Adrenal gland (tissue), 12 donors: ENCODE results near the gene GUCY2F. TPM values are rescaled to one million over a fixed set of nuclear protein-coding genes. Genes with fewer than 3 reads are reported as not detected.

ENCODE experiments used
- DNase-seq, 7 donors: peaks; one replicate each; pipeline ENCODE4 v3.0.0-alpha.2; 2019 to 2020
- H3K27ac ChIP-seq, 5 donors: fragments of 200-600 bp; sonication (generic) in 4 of 5; 1 replicate in 3 of 5; 2 replicates in 2 of 5; pipeline versions ENCODE4 v1.5.1 to v1.8.0; 2016 to 2020; ENCODE audit warnings: mild to moderate bottlenecking in 1 of 5
- H3K27me3 ChIP-seq: fragments of 200-600 bp; 2 replicates; pipeline ENCODE4 v1.8.0; 2021
- H3K36me3 ChIP-seq, 2 donors: fragments of 200-600 bp; replicated peaks in 1 of 2; 1 replicate in 1 of 2; 2 replicates in 1 of 2; pipeline versions ENCODE4 v1.5.1 to v1.8.0; 2018 to 2022
- H3K4me1 ChIP-seq, 2 donors: fragments of 200-600 bp; replicated peaks in 1 of 2; 1 replicate in 1 of 2; 2 replicates in 1 of 2; pipeline versions ENCODE4 v1.5.1 to v1.8.0; 2018 to 2021
- H3K4me3 ChIP-seq, 4 donors: fragments of 200-600 bp; sonication (generic) in 3 of 4; one replicate each; pipeline ENCODE4 v1.5.1; 2016 to 2018
- H3K9me3 ChIP-seq, 3 donors: fragments of 200-600 bp; sonication (generic) in 1 of 3; replicated peaks in 1 of 3; 1 replicate in 2 of 3; 2 replicates in 1 of 3; pipeline versions ENCODE4 v1.5.1 to v1.8.0; 2016 to 2021
- CTCF ChIP-seq, 6 experiments: fragments of 450-650 bp in 4 of 6; fragments of 200-600 bp in 2 of 6; sonication (generic) in 1 of 6; IDR thresholded peaks; 1 replicate in 5 of 6; 2 replicates in 1 of 6; pipeline versions ENCODE4 v1.5.1 to v1.8.0; 2016 to 2021; ENCODE audit warnings: antibody characterized with exemption in 6 of 6, mild to moderate bottlenecking in 2 of 6, moderate library complexity in 1 of 6
- POLR2A ChIP-seq, 2 donors: fragments of 450-650 bp; IDR thresholded peaks; one replicate each; pipeline ENCODE4 v1.6.1; 2017; ENCODE audit warnings: antibody characterized with exemption in 2 of 2, mild to moderate bottlenecking in 2 of 2, moderate library complexity in 1 of 2
- WGBS, 4 donors: extraction: QIAGEN DNeasy Blood & Tissue Kit in 2 of 4; methylation state at CpG; one replicate each; pipeline versions ENCODE4 v1.1.5 to v1.1.7; 2013 to 2017; 5-methylcytosine and 5-hydroxymethylcytosine counted together
- intact Hi-C, 2 donors: fragments of 100-400 bp; cut with DNase I; formaldehyde crosslinking; loops; one replicate each; pipeline versions ENCODE4 v1.14.1 to v1.15.0; 2022 to 2023
- polyA plus RNA-seq, 3 donors: library from polyadenylated mRNA; stranded (reverse); fragments of 200-250 nt in 2 of 3; fragments of 350-450 nt in 1 of 3; fragmentation: Illumina TruSeq in 1 of 3; extraction: RNeasy Lipid Tissue Mini Kit (QIAGEN cat#74804) in 1 of 3; gene quantifications; one replicate each; pipeline ENCODE4 v1.2.3, GENCODE V29; 2013 to 2014
- total RNA-seq, 9 donors: library from RNA; depleted of rRNA in 4 of 9; stranded (reverse); fragments of >200 nt in 4 of 9; fragments of 120-200 nt in 1 of 9; fragmentation: NEBNext Ultra II Directional in 1 of 9; extraction: Animal tissue kit (Norgen Biotek cat#: 25700) in 1 of 9; gene quantifications; one replicate each; pipeline versions ENCODE4 v1.1.0 to v1.2.4, GENCODE V29; 2013 to 2023
- donor health status: healthy with polysubstance abuse.
- donor health status: Bipolar disorder and iron deficiency.
- donor health status: DM: yes; HTN: yes; CAD: no.
- donor health status: DM: no; HTN: no; CAD: no.
- donor health status: DM: no; HTN: no; CAD: no.
- donor health status: DM: yes; HTN: yes; CAD: no.

Gene GUCY2F
- total and polyA plus RNA-seq, 12 donors = 0.06 TPM; not detected in 11

- no peak overlapping the region for H3K4me3 ChIP-seq
- intact Hi-C loops = no loop called here
- no peaks in the 10 kb centered on the region for H3K9me3 ChIP-seq
- TF ChIP-seq POLR2A (IDR thresholded peaks at IDR 0.05) = no peak
- TF ChIP-seq CTCF (IDR thresholded peaks at IDR 0.05) = no peak
- WGBS, 4 donors = 10 to 27% (median 21%) methylated on average over 3 of the region's 3 CpGs
- DNase-seq = no peak
- H3K27ac ChIP-seq = no peak overlapping the region
- H3K27me3 ChIP-seq = peaks cover 8% of the 10 kb centered on the region
- no peaks in the 10 kb centered on the region for H3K4me1 ChIP-seq
- H3K36me3 ChIP-seq = no peaks in the 10 kb centered on the region
Measured at GRCh38 chrX:109344678-109345077, 137.2 kb downstream of the GUCY2F start.

- Histone ChIP-seq H3K4me3 (no peak overlapping the region), H3K27ac (no peak overlapping the region), H3K9me3 (no peaks in the 10 kb centered on the region), H3K4me1 (no peaks in the 10 kb centered on the region), H3K27me3 (peaks cover 8% of the 10 kb centered on the region), H3K36me3 (no peaks in the 10 kb centered on the region)
- intact Hi-C loops = no loop called here
- WGBS, 4 donors = 32 to 74% (median 56%) methylated on average over 1 of the region's 1 CpG
- no peak for DNase-seq
- TF ChIP-seq CTCF (IDR thresholded peaks at IDR 0.05) (no peak), POLR2A (IDR thresholded peaks at IDR 0.05) (no peak)
Measured at GRCh38 chrX:109344101-109344500, 137.8 kb downstream of the GUCY2F start.

- H3K27ac ChIP-seq = no peak overlapping the region
Measured at GRCh38 chrX:109343671-109344070, 138.2 kb downstream of the GUCY2F start.

GRCh38 chrX:109336141-109336540, 145.7 kb downstream of the GUCY2F start:
- no peaks in the 10 kb centered on the region for H3K36me3 ChIP-seq
- H3K9me3 ChIP-seq = peaks cover 0 to 10% (median 0%) of the 10 kb centered on the region in 3 donors
- intact Hi-C loops = no loop called here
- DNase-seq = no peak
- H3K27ac ChIP-seq = no peak overlapping the region
- no peaks in the 10 kb centered on the region for H3K4me1 ChIP-seq
- WGBS, 4 donors = 58 to 74% (median 66%) methylated on average over 1 of the region's 1 CpG
- TF ChIP-seq POLR2A (IDR thresholded peaks at IDR 0.05) (no peak), CTCF (IDR thresholded peaks at IDR 0.05) (no peak)
- H3K27me3 ChIP-seq = peaks cover 5% of the 10 kb centered on the region
- H3K4me3 ChIP-seq = no peak overlapping the region

More at GRCh38 chrX:109343671-109344070, 138.2 kb downstream of the GUCY2F start:
- intact Hi-C loops = no loop called here
- Histone ChIP-seq H3K9me3 (no peaks in the 10 kb centered on the region), H3K4me1 (no peaks in the 10 kb centered on the region), H3K4me3 (no peak overlapping the region), H3K27me3 (peaks cover 8% of the 10 kb centered on the region), H3K36me3 (no peaks in the 10 kb centered on the region)
- WGBS, 4 donors = 24 to 43% (median 39%) methylated on average over 2 of the region's 2 CpGs
- no peak for DNase-seq
- TF ChIP-seq CTCF (IDR thresholded peaks at IDR 0.05) (no peak), POLR2A (IDR thresholded peaks at IDR 0.05) (no peak)
